WTC11 (cell line): ENCODE measurements around the gene COX17.

Experiments
- ATF2 ChIP-seq: sonication (generic); formaldehyde crosslinking; IDR thresholded peaks from 2 replicates; pipeline ENCODE4 v1.8.1; 2022; ENCODE audit warnings: low read depth, missing genetic modification reagents, borderline replicate concordance
- RELA ChIP-seq: sonication (generic); formaldehyde crosslinking; IDR thresholded peaks from 2 replicates; pipeline ENCODE4 v1.8.1; 2022; ENCODE audit warnings: missing genetic modification reagents, mild to moderate bottlenecking, borderline replicate concordance
- ZNF317 ChIP-seq: sonication (generic); formaldehyde crosslinking; IDR thresholded peaks from 2 replicates; pipeline ENCODE4 v1.8.1; 2023; ENCODE audit warnings: low read depth, mild to moderate bottlenecking, moderate library complexity, missing genetic modification reagents, borderline replicate concordance
- TF ChIP-seq, protein P1 (sequence below): fragments of 200-600 bp; IDR thresholded peaks from 2 replicates; pipeline ENCODE4 v1.8.0; 2022; ENCODE audit warnings: antibody characterized with exemption
- TF ChIP-seq, protein P2 (sequence below): sonication (generic); formaldehyde crosslinking; IDR thresholded peaks from 2 replicates; pipeline ENCODE4 v1.8.1; 2023; ENCODE audit warnings: mild to moderate bottlenecking, missing genetic modification reagents

GRCh38 chr3:119662604-119663373 is 14.4 kb downstream of the COX17 start:
- TF ChIP-seq, protein P1, sequence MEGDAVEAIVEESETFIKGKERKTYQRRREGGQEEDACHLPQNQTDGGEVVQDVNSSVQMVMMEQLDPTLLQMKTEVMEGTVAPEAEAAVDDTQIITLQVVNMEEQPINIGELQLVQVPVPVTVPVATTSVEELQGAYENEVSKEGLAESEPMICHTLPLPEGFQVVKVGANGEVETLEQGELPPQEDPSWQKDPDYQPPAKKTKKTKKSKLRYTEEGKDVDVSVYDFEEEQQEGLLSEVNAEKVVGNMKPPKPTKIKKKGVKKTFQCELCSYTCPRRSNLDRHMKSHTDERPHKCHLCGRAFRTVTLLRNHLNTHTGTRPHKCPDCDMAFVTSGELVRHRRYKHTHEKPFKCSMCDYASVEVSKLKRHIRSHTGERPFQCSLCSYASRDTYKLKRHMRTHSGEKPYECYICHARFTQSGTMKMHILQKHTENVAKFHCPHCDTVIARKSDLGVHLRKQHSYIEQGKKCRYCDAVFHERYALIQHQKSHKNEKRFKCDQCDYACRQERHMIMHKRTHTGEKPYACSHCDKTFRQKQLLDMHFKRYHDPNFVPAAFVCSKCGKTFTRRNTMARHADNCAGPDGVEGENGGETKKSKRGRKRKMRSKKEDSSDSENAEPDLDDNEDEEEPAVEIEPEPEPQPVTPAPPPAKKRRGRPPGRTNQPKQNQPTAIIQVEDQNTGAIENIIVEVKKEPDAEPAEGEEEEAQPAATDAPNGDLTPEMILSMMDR = no peak
- TF ChIP-seq ATF2 (CRISPR knock-in tag) = no peak
- TF ChIP-seq, protein P2, sequence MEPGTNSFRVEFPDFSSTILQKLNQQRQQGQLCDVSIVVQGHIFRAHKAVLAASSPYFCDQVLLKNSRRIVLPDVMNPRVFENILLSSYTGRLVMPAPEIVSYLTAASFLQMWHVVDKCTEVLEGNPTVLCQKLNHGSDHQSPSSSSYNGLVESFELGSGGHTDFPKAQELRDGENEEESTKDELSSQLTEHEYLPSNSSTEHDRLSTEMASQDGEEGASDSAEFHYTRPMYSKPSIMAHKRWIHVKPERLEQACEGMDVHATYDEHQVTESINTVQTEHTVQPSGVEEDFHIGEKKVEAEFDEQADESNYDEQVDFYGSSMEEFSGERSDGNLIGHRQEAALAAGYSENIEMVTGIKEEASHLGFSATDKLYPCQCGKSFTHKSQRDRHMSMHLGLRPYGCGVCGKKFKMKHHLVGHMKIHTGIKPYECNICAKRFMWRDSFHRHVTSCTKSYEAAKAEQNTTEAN (CRISPR knock-in tag) = no peak
- no peak for TF ChIP-seq ZNF317 (CRISPR knock-in tag)
- TF ChIP-seq RELA (CRISPR knock-in tag) = no peak
